OCI-LY7 (cell line): ENCODE measurements around the gene NUP88. TPM values are rescaled to one million over a fixed set of nuclear protein-coding genes. Genes with fewer than 3 reads are reported as not detected.

ENCODE experiments used
- BruUV-seq: library from RNA; stranded (reverse); fragments of 400-500 nt; replicated peaks from 2 replicates; lab custom pipeline; 2021; lab: Mats Ljungman, UMichigan
- CTCF ChIA-PET: fragments of 300-600 bp; sonication (Branson Sonifier 250); formaldehyde crosslinking; loops from one replicate; lab custom pipeline; 2022; ENCODE audit warnings: antibody characterized with exemption; ENCODE audit not compliant: unreplicated experiment; lab: Charles Lee
- POLR2A ChIA-PET: fragments of 300-600 bp; sonication (Branson Sonifier 250); formaldehyde crosslinking; loops from one replicate; lab custom pipeline; 2022; ENCODE audit warnings: antibody characterized with exemption; lab: Charles Lee
- DNase-seq: peaks from one replicate; pipeline ENCODE4 v3.0.0-alpha.2; 2015; ENCODE audit warnings: low spot score
- H2AFZ ChIP-seq: fragments of 200-600 bp; sonication (generic), shearing (Covaris generic); 2 replicates; pipeline ENCODE4 v1.6.1; 2014; ENCODE audit warnings: mild to moderate bottlenecking, antibody characterized with exemption, low read length, moderate library complexity
- H3K27ac ChIP-seq: fragments of 200-600 bp; sonication (generic); 2 replicates; pipeline ENCODE4 v1.5.1; 2014; ENCODE audit warnings: mixed run types, low read depth, mild to moderate bottlenecking, moderate library complexity, low read length, inconsistent platforms; ENCODE audit not compliant: poor library complexity, severe bottlenecking
- H3K36me3 ChIP-seq: fragments of 200-600 bp; sonication (generic); 2 replicates; pipeline ENCODE4 v1.6.1; 2014; ENCODE audit warnings: mild to moderate bottlenecking, antibody characterized with exemption, low read length, moderate library complexity, mixed read lengths; ENCODE audit not compliant: insufficient read depth
- H3K4me1 ChIP-seq: fragments of 200-600 bp; sonication (generic); 2 replicates; pipeline ENCODE4 v1.5.1; 2014; ENCODE audit warnings: mild to moderate bottlenecking, low read length; ENCODE audit not compliant: insufficient read depth, poor library complexity, severe bottlenecking
- H3K4me2 ChIP-seq: fragments of 200-600 bp; sonication (generic); 2 replicates; pipeline ENCODE4 v1.6.1; 2014; ENCODE audit warnings: mild to moderate bottlenecking, low read length
- H3K4me3 ChIP-seq: fragments of 200-600 bp; sonication (generic); 2 replicates; pipeline ENCODE4 v1.5.1; 2014; ENCODE audit warnings: mild to moderate bottlenecking, low read depth, low read length; ENCODE audit not compliant: poor library complexity, severe bottlenecking
- H3K79me2 ChIP-seq: fragments of 200-600 bp; sonication (generic); 2 replicates; pipeline ENCODE4 v1.6.1; 2016; ENCODE audit warnings: low read depth, mild to moderate bottlenecking, low read length, moderate library complexity, mixed read lengths; ENCODE audit not compliant: insufficient read depth
- H3K9me2 ChIP-seq: fragments of 200-600 bp; sonication (generic); 2 replicates; pipeline ENCODE4 v1.6.1; 2016; ENCODE audit warnings: mild to moderate bottlenecking, low read length, mixed read lengths; ENCODE audit not compliant: insufficient read depth
- H3K9me3 ChIP-seq: fragments of 200-600 bp; sonication (generic); 2 replicates; pipeline ENCODE4 v1.6.1; 2014; ENCODE audit warnings: mild to moderate bottlenecking, mixed run types, low read length, mixed read lengths
- H4K20me1 ChIP-seq: fragments of 200-600 bp; sonication (generic); 2 replicates; pipeline ENCODE4 v1.6.1; 2014; ENCODE audit warnings: mild to moderate bottlenecking, antibody characterized with exemption, low read length, moderate library complexity, mixed read lengths; ENCODE audit not compliant: insufficient read depth
- EZH2phosphoT487 ChIP-seq: fragments of 200-600 bp; sonication (generic); IDR thresholded peaks from 2 replicates; pipeline ENCODE4 v1.6.1; 2018; ENCODE audit warnings: low read depth, borderline replicate concordance, mild to moderate bottlenecking, mixed run types, antibody characterized with exemption, low read length, moderate library complexity, mixed read lengths
- intact Hi-C: fragments of 100-400 bp; cut with micrococcal nuclease; formaldehyde crosslinking; loops from one replicate; pipeline ENCODE4 v1.10.0; 2022; ENCODE audit not compliant: unreplicated experiment
- total RNA-seq, 2 experiments: library from RNA; depleted of rRNA in 1 of 2; stranded (reverse); fragments of >200 nt in 1 of 2; shearing (Covaris generic) in 1 of 2; gene quantifications; 2 replicates each; pipeline ENCODE4 v1.2.3, GENCODE V29; 2014 to 2022
- TF ChIP-seq, protein P1 (sequence below): fragments of 200-600 bp; sonication (generic); conservative IDR thresholded peaks from 2 replicates; pipeline ENCODE4 v1.5.1; 2014; ENCODE audit warnings: mild to moderate bottlenecking, antibody characterized with exemption, low read length, moderate library complexity, mixed read lengths

Gene NUP88
- total RNA-seq, 2 experiments from 2014 or later = 238 to 262 TPM

DNA sequence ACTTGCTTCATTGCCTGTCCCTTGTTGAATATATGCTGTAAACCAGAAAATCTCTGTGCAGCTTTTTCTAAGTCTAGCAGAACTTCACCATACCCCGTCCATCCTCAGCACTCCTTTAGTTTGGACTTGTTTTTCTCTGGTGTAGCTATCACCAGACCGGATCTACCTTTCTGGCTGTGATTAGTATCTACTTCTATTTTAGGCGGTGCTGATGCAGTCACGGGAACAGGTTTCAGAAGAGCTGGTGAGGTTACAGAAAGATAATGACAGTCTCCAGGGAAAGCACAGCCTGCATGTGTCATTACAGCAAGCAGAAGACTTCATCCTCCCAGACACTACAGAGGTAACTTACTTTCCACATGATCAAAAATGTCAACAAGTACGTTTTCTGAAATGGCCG lies 46.4 kb downstream of the NUP88 start:
- Histone ChIP-seq H3K9me3 (no peaks in the 10 kb centered on the region), H3K9me2 (no peaks in the 10 kb centered on the region), H2AFZ (no peak overlapping the region), H3K4me2 (peak overlapping the region; percentile 31), H3K79me2 (no peaks in the 10 kb centered on the region), H3K4me3 (no peak overlapping the region), H3K36me3 (peaks cover 93% of the 10 kb centered on the region), H3K4me1 (peaks cover 16% of the 10 kb centered on the region), H3K27ac (peak overlapping the region; percentile 51), H4K20me1 (0 out of 2 replicates have a peak, but pooled peaks cover 3% of the 10 kb centered on the region)
- POLR2A ChIA-PET = interaction anchor here (2.0 kb wide), 1 partner anchor 95 kb away, joined by 4 read pairs; the partner anchor contains the start of gene DHX33
- CTCF ChIA-PET = no interaction called here
- BruUV-seq = no TSS peak
- TF ChIP-seq, protein P1, sequence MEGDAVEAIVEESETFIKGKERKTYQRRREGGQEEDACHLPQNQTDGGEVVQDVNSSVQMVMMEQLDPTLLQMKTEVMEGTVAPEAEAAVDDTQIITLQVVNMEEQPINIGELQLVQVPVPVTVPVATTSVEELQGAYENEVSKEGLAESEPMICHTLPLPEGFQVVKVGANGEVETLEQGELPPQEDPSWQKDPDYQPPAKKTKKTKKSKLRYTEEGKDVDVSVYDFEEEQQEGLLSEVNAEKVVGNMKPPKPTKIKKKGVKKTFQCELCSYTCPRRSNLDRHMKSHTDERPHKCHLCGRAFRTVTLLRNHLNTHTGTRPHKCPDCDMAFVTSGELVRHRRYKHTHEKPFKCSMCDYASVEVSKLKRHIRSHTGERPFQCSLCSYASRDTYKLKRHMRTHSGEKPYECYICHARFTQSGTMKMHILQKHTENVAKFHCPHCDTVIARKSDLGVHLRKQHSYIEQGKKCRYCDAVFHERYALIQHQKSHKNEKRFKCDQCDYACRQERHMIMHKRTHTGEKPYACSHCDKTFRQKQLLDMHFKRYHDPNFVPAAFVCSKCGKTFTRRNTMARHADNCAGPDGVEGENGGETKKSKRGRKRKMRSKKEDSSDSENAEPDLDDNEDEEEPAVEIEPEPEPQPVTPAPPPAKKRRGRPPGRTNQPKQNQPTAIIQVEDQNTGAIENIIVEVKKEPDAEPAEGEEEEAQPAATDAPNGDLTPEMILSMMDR = no peak
- no peak for TF ChIP-seq EZH2phosphoT487
- intact Hi-C loops = no loop called here
- DNase-seq = peak; percentile 62

DNA sequence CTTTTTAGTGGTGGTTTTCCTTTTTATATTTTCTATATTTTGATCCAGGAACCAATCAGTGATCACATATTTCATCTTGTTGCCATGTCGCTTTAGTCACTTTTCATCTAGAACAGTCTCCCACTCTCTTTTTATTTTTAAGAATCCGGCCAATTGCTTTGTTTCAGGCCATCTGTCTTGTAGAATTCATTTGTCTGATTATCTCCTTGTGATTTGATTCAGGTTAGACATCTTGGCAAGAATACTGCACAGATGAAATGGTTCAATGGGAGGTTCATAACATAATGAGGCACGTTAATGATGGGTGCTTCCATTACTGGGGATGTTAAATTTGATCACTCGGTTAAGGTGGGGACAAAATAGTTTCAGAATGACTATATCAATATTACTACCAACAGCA lies 49.1 kb downstream of the NUP88 start:
- no peaks in the 10 kb centered on the region for H3K9me2 ChIP-seq
- no peak overlapping the region for H2AFZ ChIP-seq
- no TSS peak for BruUV-seq
- TF ChIP-seq, protein P1 = no peak
- TF ChIP-seq EZH2phosphoT487 = no peak
- no peaks in the 10 kb centered on the region for H3K9me3 ChIP-seq
- ChIA-PET CTCF (no interaction called here), POLR2A (no interaction called here)
- H3K79me2 ChIP-seq = no peaks in the 10 kb centered on the region
- H3K27ac ChIP-seq = no peak overlapping the region
- H3K36me3 ChIP-seq = peaks cover 91% of the 10 kb centered on the region
- H3K4me2 ChIP-seq = no peak overlapping the region
- peaks cover 16% of the 10 kb centered on the region for H3K4me1 ChIP-seq
- H4K20me1 ChIP-seq = no peaks in the 10 kb centered on the region
- intact Hi-C loops = no loop called here
- H3K4me3 ChIP-seq = no peak overlapping the region
- no peak for DNase-seq

DNA sequence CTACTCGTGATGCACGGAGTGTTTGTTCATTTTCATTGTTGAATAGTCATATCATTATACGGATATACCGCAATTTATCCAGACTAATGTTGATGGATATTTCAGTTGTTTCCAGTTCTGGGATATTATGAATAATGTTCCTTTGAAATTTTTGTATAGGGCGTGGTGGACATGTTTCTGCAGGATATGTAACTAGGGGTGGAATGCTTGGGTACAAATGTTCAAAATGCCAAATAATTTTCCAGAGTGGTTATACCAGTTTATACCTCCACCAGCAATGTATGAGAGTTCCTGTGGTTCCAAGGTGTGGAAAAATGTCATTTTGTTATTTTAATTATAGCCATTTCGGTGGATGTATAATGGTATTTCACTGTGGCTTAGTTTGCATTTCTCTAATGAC lies 53.6 kb downstream of the NUP88 start:
- CTCF ChIA-PET = no interaction called here
- no peaks in the 10 kb centered on the region for H3K9me3 ChIP-seq
- no peaks in the 10 kb centered on the region for H3K9me2 ChIP-seq
- H3K27ac ChIP-seq = no peak overlapping the region
- H3K79me2 ChIP-seq = no peaks in the 10 kb centered on the region
- TF ChIP-seq EZH2phosphoT487 = no peak
- TF ChIP-seq, protein P1 = no peak
- H3K4me1 ChIP-seq = no peaks in the 10 kb centered on the region
- H2AFZ ChIP-seq = no peak overlapping the region
- H3K36me3 ChIP-seq = peaks cover 87% of the 10 kb centered on the region
- H3K4me3 ChIP-seq = no peak overlapping the region
- no TSS peak for BruUV-seq
- H4K20me1 ChIP-seq = no peaks in the 10 kb centered on the region
- H3K4me2 ChIP-seq = no peak overlapping the region
- intact Hi-C loops = no loop called here
- POLR2A ChIA-PET = no interaction called here
- DNase-seq = no peak
